NCI-H1694 treated with DMSO at 0.1 percent for 48 hours (cell line): ENCODE results near the gene ASS1.

Experiments
- DNase-seq: peaks from one replicate; lab custom pipeline; 2025; lab: John Stamatoyannopoulos, UW

ASS1 gene

DNA sequence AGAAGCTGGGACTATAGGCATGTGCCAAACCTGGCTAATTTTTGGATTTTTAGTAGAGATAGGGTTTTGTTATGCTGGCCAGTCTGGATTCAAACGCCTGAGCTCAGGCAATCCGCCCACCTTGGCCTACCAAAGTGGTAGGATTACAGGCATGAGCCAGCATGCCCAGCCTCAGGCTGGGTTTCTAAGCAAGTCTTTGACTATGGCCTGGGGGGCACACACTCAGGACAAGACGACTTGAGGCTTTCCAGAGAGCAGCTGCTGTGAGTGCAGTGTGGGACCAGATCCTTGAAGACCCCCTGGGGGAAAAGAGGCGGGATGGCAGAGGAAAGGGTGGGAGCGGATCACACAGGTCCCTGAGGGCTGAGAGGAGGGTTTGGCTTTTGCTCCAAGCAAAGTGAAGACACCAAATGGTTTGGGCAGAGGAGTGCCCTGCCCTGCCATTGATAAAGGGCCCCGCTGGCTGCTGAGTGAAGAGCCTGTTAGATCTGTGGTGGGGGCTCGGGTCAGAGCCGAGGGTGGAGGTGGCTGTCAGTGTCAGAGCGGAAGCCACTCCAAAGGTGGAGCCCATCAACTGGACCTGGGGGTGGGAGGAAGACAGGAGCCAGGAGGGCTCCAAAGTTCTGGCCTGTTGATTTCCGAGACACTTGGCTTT is 87.8 kb downstream of the ASS1 start:
- no peak for DNase-seq

DNA sequence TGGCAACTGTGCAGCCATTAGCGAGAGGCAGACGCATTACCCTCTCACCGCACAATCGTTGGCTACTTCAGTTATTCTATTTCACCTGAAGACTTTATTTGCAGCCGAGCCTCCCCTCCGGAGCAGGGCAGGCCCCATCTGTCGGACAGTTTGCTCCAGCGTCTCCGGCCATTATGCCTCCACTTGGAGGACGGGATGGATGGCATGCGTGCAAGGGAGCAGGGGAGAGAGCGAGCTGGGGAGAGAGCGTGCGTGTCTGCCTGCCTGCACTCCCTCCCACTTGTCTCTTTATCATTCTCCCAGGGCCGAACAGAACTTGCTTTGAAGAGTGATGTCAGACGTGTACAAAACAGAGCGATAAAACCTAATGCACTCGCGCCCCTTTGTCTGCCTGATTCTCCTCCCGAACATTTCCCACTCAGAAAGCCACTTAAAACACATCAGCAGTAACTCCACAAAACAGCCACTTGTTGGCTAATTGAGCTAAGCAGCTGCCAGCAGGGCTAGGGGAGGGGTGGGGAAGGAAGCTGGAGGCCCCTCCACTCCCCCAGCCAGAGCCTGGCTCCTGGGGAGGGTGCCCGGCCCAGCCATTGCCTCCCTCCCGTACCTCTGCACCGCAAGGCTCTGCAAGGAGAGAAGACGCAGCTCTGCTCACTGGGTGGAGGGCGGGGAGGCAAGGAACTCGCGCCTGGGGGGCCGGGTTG is 91.2 kb downstream of the ASS1 start:
- DNase-seq: no peak

DNA sequence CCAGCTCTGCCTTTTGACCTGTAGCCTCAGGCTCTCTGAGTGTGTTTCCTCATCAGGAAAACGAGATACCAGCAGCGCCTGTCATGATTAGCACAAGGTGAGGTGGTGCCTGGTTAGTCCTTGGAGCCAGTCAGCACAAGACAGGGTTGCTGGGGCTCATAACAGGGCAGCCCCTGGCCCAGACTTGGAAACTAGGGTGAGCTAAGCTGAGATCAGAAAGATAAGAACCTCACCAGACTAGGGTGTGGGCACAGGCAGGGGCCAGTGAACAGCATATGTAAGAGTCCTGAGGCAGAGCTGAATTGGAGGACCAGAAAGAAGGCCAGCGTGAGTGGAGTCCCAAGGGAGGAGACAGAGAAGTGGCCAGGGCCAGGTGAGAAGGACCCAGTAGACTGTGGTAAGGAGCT is 91.9 kb downstream of the ASS1 start:
- DNase-seq: no peak

DNA sequence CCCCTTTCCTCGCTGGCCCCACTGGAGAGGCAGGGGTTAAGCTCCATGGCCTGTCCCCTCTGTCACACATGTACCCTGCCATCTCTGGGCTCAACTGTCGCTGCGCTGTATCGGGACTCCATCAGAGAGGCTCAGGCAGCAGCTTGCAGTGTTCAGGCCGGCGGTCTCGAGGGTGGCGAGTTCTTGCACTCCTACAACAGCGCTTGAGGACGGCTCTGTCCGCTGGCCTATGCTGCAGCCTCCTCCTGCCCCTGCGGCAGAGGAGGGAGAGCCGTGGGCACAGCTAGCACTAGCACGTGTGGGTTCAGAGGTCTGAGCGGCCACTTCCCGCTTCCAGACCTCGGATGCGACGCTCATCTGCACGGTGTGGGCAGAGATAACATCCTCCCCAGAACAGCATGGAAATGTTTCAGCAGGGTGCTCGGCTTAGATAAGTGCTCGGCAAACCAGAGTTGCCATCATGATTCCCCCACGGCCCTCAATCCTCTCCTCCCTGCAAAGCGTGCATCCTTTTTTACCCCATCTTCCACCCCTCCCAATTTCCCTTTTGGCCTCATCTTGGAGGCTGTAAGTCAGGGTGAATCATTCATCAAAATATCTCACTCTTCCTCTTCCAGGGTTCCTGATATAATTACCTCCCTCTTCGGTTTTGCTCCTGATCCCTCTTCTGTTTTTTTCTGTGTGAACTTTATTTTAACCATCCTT is 92.7 kb downstream of the ASS1 start:
- DNase-seq: no peak

DNA sequence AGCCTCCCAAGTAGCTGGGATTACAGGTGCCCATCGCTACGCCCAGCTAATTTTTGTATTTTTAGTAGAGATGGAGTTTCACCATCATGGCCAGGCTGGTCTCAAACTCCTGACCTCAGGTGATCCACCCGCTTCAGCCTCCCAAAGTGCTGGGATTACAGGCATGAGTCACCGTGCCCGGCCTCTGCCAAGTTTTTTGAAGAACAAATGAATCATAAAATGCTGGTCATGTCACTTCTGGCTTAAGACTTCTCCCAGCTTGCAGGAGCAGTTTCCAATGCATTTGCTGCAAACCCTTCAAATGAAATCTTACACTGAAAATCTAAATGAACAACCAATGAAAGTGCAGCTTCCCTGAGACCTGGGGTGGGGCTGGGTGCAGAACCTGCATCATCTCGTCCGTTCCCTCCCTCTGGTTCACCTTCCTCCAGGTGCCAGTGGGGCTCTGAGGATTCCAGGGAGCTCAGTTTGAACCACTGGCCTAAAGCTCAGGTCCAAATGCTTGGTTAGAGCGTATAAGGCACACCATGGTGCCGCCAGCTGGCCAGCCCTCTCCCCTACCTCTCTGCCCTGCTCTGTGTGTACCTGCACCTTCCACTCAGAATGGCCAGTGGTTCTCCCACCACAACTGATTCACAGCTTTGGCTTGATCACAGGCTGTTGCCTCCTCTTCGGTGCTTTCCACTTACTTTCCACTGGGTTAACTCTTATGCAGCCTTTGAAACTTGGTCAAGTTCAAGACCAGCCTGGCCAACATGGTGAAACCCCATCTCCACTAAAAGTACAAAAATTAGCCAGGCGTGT is 94.9 kb downstream of the ASS1 start:
- DNase-seq: no peak

DNA sequence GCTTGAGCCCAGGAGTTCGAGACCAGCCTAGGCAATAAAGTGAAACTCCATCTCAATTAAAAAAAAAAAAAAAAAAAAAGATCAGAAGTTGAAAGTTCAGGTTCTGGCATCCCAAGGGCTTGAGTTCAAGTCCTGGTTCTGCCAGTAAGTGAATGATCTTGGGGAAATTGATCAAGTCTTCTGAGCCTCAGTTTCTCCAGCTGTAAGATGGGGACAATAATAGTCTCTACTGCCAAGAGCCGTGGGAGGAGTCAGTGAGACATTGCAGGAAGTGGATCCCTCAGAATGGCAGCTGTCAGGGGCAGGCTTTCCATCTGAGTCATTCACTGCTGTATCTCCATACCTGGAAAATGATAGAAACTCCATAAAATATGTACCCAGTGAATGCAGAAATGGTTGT is 96.8 kb downstream of the ASS1 start:
- DNase-seq: no peak

DNA sequence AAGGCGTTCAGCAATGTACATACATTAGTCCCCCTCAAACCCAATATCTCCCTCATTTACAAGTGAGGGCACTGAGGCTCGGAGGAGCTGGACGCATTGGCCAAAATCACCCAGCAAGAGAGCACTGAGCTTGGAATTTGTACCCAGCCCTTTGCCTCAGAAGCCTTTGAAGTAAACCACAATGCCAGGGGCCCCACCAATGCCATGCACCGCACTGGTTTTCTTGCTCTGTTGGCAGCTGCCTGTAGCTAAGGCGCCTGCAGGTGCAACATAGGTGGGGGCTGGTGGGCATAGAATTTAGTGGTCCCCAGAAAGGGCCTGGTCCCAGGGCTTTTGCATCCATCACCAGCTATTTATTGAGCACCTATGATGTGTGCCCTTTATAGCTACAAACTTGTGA is 97.3 kb downstream of the ASS1 start:
- DNase-seq: no peak

DNA sequence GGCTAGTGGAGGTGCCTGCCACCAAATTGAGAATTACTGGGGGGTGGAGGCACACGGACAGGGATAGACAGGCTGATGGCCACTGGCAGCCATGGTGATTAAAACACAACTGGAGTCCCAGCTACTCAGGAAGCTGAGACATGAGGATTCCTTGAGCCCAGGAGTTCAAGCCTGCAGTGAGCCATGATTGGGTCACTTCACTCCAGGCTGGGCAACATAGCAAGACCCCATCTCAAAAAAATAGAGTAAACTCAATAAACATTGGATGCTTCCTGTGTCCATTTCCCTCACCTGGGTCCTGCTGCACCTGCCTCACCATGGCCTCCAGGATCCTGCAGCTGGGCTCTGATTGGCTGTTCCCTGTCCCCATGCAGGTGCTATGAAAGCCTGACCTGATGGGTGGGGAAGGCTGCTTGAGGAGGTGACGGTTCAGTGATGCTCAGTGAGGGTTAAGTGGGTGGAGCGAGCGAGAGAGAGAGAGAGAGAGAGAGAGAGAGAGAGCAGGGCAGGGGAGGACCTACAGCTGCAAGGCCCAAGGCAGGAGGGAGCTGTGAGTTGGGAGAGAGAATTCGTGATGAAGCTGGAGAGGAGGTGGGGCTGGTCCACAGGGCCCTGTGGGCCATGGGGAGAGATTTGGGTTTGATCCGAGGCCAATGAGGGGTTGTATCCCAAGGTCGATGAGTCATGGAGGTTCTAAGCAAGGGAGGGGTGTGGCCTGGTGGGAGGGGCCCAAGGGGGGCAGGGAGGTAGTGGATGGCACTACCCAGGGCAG is 97.9 kb downstream of the ASS1 start:
- no peak for DNase-seq

DNA sequence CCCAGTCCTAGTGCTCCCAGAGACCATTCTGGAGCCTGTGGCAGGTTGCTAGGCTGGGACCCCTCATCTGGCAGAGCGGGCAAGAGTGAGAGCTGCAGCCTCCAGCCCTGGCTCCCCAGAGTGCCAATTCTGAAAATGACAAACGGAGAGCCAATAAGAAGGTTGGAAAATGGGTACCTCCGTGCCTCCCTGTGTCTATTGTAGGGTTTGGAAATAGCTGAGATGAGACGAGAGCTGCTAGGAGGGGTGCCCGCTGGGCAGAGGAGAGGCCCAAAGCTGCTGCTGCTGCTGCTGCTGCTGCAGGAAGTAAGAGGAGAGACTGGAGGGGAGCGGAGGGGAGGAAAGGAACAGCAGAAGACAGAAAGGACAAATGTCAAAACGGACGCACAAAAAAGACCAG is 98.6 kb downstream of the ASS1 start:
- no peak for DNase-seq

DNA sequence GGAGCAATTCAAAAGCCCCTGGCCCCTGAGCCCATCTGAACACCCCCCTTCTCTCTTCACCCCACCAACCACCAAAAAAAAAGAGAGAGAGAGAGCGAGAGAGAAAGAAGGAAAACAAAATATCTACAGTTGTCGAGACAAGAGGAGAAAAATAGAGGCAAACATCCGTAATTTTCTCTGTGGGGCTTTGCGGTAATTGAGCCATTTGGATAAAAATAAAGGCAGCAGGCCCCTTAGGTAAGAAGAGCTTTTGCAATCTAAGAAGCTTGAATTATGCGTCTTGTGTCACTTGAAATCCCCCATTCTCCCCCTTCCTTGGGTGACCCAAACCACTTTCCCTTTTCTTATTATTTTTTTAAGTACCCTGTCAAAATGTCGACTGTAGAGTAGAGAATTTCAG is 99.1 kb downstream of the ASS1 start:
- DNase-seq: no peak

DNA sequence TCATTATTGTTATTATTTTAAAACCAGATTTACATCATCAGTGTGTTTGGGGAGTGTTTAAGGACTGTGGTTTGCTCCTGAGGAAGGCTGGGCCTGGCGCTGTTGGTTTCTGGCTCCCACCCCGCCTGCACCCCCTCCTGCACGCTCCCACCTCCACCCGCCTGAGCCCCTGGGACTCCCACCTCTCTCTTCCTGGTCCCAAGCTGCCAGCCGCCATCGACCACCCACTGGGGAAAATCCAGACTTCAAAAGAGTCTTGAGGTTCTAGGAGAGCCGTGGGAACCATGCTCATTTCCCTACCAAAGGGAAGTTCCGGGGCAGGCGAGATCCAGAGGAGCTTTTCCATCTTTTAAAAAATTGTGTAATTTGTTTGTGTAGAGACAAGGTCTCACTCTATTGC is 99.6 kb downstream of the ASS1 start:
- DNase-seq: no peak

DNA sequence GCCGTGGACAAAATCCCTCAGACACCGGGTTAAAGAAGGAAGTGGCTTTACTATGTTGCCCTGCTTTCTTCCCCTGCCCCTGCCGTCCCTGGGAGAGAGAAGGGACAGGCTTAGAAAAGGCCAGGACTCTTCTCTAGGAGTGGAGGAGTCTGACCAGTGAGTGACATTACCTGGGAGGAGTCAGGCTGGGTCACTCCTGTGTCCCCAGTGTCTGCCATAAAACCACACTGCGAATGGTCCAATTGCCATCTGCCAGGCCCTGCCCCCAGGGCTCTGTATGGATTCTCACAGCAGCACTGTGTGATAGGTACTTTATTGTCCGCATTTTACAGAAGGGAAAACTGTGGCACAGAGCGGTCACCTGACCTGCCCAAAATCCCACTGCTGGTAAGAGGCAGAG is 103.3 kb downstream of the ASS1 start:
- DNase-seq: no peak

DNA sequence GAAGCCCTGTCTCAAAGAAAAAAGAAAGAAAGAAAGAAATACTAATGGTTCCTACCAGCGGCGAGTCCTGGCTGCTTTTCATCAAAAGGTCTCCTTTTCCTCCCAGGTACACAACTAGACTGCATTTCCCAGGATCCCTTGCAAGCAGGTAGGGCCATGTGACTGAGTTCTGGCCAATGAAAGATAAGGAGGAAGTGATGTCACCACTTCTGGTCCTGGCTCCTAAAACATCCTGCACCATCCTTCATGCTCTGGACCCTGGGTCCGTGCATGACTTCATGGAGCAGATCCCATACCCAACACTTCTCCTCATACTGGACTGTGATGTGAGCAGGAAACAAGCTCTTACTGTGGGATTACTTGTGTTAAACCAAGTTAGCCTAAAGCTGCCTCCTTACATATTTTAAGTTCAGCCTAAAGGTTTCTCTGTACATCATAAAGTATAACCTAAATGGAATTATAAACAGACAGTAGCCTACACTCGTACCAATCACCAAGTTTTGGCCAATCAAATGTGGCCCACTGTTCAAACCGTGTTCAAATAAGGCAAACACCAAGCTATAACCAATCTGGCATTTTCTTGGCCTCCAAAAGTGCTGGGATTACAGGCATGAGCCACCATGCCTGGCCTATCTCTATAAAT is 104.5 kb downstream of the ASS1 start:
- DNase-seq: no peak
